Activated T-cell treated with anti-CD3 and anti-CD28 coated beads, Interleukin-2, amount 50 U/mL, for 24 hours (primary cell): ENCODE results near the gene KDM4D.
A peak's percentile ranks its signal among the peaks of the same experiment; 100 is the strongest.
"Not testable (repeated sequence)": the region's sequence is repeated elsewhere in the genome, so short reads cannot be mapped to it uniquely, and the experiment has no call there.

Source experiments
- DNase-seq: peaks from one replicate; pipeline ENCODE4 v3.0.0-alpha.2; 2020
- H3K27ac Mint-ChIP-seq: 2 replicates; pipeline ENCODE4 v1.8.0; 2020; ENCODE audit warnings: mild to moderate bottlenecking, mixed read lengths
- H3K27me3 Mint-ChIP-seq: 2 replicates; pipeline ENCODE4 v1.8.0; 2020; ENCODE audit warnings: mixed read lengths
- H3K36me3 Mint-ChIP-seq: 2 replicates; pipeline ENCODE4 v1.8.0; 2020; ENCODE audit warnings: low read depth, mixed read lengths
- H3K4me1 Mint-ChIP-seq: 2 replicates; pipeline ENCODE4 v1.8.0; 2020; ENCODE audit warnings: low read depth, mixed read lengths
- H3K4me3 Mint-ChIP-seq: 2 replicates; pipeline ENCODE4 v1.8.0; 2020; ENCODE audit warnings: mild to moderate bottlenecking, moderate library complexity, mixed read lengths
- H3K9me3 Mint-ChIP-seq: 2 replicates; pipeline ENCODE4 v1.8.0; 2020; ENCODE audit warnings: mixed read lengths

Gene KDM4D

DNA sequence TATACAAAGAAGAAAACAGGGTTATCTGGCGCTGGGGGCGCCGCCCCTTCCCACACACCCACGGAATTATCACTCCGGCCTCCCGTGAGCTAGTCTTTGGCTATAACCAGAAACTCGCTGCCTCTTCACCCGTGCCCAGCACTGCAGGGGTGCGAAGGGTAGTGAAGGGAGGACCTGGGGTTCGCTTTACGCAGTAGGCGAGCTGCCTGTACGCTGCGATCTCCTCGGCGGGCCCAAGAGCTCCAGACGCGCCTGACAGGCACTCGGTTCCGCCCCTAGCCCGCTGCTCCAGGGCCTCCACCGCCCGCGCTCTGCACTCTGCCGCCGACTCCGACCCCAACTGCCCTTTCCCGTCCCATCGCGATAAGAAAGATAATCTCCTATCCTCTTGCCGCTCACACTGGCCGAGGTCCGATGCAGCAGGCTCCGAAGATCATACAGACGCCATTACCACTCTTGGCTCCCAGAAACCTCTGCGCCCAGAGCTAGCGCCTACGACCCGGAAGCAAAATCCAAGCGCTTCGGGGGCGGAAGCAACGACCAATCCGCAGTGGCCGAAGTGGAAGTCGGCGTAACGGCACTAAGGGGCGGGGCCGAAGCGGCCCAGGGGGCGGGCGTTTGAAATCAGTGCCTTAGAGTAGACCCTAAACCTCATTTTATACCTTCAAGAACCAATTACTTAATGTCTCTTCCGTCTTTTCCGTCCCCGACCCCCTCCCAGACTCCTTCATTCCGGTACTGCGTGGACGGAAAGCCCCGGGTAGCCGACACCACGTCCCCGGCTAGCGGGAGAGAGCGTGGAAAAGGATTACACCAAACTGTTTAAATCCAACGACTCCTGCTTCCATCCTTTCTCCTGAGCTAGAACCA lies at the start of gene KDM4D, which contains the start of gene CWC15:
KDM4D (plus strand) TSS at position 611 of the 870 bp plus-strand sequence. CDS start 23,664 bp downstream, outside the sequence.
CWC15 (minus strand) TSS at position 458 of the 870 bp plus-strand sequence. CDS start 1,371 bp downstream, outside the sequence.
- H3K27me3 Mint-ChIP-seq, result no peaks in the 10 kb centered on the region
- peak within 1 kb of the TSS; percentile 94 for H3K27ac Mint-ChIP-seq
- DNase-seq, result peak; percentile 94
- peak within 1 kb of the TSS; percentile 92 for H3K4me3 Mint-ChIP-seq
- peaks cover 55% of the 10 kb centered on the region for H3K36me3 Mint-ChIP-seq
- peaks cover 35% of the 10 kb centered on the region for H3K4me1 Mint-ChIP-seq
- no peaks in the 10 kb centered on the region for H3K9me3 Mint-ChIP-seq

- Mint-ChIP-seq H3K9me3 (peaks cover 13% of the 10 kb centered on the region), H3K4me1 (peaks cover 43% of the 10 kb centered on the region), H3K27me3 (no peaks in the 10 kb centered on the region), H3K4me3 (no peak overlapping the region), H3K36me3 (peaks cover 10% of the 10 kb centered on the region), H3K27ac (peak overlapping the region; percentile 27)
- no peak for DNase-seq
These were observed 49.3 kb upstream of the KDM4D start for GRCh38 chr11:94924171-94924572.

GRCh38 chr11:94924612-94925011 lies 48.9 kb upstream of the KDM4D start:
- no peak for DNase-seq
- H3K27ac Mint-ChIP-seq, result peak overlapping the region; percentile 63
- H3K4me3 Mint-ChIP-seq, result peak overlapping the region; percentile 8
- H3K36me3 Mint-ChIP-seq, result peaks cover 10% of the 10 kb centered on the region
- no peaks in the 10 kb centered on the region for H3K27me3 Mint-ChIP-seq
- peaks cover 13% of the 10 kb centered on the region for H3K9me3 Mint-ChIP-seq
- H3K4me1 Mint-ChIP-seq, result peaks cover 43% of the 10 kb centered on the region

- no peak for DNase-seq
- Mint-ChIP-seq H3K27me3 (no peaks in the 10 kb centered on the region), H3K36me3 (peaks cover 10% of the 10 kb centered on the region), H3K9me3 (peaks cover 13% of the 10 kb centered on the region), H3K27ac (peak overlapping the region; percentile 49), H3K4me3 (no peak overlapping the region), H3K4me1 (peaks cover 40% of the 10 kb centered on the region)
These were observed 47.9 kb upstream of the KDM4D start for GRCh38 chr11:94925422-94926270.

- Mint-ChIP-seq H3K4me1 (peaks cover 40% of the 10 kb centered on the region), H3K27ac (no peak overlapping the region), H3K9me3 (peaks cover 13% of the 10 kb centered on the region), H3K4me3 (no peak overlapping the region), H3K27me3 (no peaks in the 10 kb centered on the region), H3K36me3 (peaks cover 10% of the 10 kb centered on the region)
- no peak for DNase-seq
These were observed 47.3 kb upstream of the KDM4D start for GRCh38 chr11:94926271-94926625.

DNA sequence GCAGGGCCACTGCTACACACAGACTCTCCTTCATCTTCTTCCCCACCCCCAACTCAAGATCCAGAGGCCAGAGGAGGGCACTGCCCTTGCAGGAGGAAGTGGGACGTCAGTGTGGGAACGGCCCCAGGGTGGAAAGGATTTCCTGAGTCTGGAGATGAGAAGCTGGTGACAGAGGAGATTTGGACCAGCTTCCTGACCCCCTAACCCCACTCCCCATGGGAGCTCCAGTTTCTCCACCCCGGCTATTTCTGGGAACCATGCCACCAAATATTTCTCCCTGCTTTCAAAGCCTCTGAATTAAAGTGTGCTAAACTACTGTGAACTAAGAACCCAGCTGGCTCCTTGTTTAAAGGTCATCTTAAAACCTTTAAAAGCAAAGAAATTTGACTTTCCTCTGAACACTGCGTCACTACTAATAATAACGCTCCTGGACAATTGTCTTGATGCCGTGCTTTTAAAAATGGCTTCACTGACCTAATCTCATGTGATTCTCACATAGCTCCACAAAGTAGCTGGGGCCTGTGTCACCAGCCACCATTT lies 46.7 kb upstream of the KDM4D start:
- Mint-ChIP-seq H3K4me1 (peaks cover 40% of the 10 kb centered on the region), H3K36me3 (peaks cover 10% of the 10 kb centered on the region), H3K4me3 (no peak overlapping the region), H3K27ac (no peak overlapping the region), H3K27me3 (no peaks in the 10 kb centered on the region), H3K9me3 (peaks cover 13% of the 10 kb centered on the region)
- DNase-seq, result no peak

DNA sequence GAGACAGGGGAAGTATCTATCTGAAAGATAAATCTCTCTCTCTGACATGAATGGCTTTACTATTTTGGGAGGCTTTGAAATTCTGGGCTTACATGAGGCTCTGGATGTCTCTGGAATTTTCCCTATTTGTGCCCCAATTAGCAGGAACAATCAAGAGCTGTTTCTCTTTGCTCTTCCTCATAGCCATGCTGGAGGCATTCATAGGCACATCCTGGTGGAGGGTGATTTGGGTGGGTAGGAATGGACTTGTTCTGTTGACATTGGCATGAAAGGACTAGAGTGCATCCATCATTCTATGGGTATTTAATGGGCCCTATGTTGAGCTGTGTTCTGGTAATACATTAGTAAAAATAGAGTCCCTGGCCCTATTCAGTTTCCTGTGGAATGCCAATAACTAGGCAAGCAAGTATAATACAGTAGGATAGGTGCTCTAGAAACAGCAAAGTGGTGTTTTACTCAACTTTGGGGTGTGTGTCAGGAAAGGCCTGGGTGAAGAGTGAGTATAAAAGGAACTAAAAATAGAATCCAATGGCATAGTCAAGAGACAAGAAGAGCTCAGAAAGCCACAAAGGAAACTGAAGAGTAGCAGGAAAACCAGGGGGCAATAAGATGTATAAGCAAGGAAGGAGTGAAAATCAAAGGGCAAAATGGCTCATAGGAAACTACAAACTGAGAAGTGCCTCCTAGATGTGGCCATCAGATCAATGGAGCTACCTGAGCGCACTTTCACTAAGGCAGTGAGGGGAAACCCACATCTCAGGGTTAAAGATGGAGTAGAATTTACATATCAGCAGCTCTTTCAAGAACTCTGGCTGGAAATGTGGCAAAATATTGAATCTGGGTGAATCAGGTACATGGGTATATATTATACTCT lies 45.2 kb upstream of the KDM4D start:
- Mint-ChIP-seq H3K4me3 (no peak overlapping the region), H3K27me3 (no peaks in the 10 kb centered on the region), H3K36me3 (peaks cover 10% of the 10 kb centered on the region), H3K9me3 (peaks cover 13% of the 10 kb centered on the region), H3K27ac (no peak overlapping the region), H3K4me1 (peaks cover 44% of the 10 kb centered on the region)
- DNase-seq, result no peak

DNA sequence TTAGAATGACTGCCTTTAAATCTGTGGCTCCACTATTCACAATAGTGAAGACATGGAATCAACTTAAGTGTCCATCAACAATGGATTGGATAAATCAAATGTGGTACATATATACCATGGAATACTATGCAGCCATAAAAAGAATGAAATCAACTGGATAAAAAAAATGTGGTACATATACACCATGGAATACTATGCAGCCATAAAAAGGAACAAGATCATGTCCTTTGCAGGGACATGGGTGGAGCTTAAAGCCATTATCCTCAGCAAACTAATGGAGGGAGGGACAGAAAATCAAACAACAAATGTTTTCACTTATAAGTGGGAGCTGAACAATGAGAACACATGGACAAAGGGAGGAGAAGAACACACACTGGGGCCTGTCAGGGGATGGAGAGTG lies 41.4 kb upstream of the KDM4D start:
- not testable (repeated sequence) for H3K27ac Mint-ChIP-seq, H3K36me3 Mint-ChIP-seq, H3K27me3 Mint-ChIP-seq, DNase-seq, H3K4me3 Mint-ChIP-seq, H3K9me3 Mint-ChIP-seq
- peaks cover 37% of the 10 kb centered on the region for H3K4me1 Mint-ChIP-seq

- Mint-ChIP-seq H3K9me3 (no peaks in the 10 kb centered on the region), H3K36me3 (no peaks in the 10 kb centered on the region), H3K27me3 (no peaks in the 10 kb centered on the region), H3K4me1 (peaks cover 36% of the 10 kb centered on the region), H3K4me3 (no peak overlapping the region), H3K27ac (no peak overlapping the region)
- DNase-seq, result no peak
These were observed 41.0 kb upstream of the KDM4D start for GRCh38 chr11:94932503-94932902.

DNA sequence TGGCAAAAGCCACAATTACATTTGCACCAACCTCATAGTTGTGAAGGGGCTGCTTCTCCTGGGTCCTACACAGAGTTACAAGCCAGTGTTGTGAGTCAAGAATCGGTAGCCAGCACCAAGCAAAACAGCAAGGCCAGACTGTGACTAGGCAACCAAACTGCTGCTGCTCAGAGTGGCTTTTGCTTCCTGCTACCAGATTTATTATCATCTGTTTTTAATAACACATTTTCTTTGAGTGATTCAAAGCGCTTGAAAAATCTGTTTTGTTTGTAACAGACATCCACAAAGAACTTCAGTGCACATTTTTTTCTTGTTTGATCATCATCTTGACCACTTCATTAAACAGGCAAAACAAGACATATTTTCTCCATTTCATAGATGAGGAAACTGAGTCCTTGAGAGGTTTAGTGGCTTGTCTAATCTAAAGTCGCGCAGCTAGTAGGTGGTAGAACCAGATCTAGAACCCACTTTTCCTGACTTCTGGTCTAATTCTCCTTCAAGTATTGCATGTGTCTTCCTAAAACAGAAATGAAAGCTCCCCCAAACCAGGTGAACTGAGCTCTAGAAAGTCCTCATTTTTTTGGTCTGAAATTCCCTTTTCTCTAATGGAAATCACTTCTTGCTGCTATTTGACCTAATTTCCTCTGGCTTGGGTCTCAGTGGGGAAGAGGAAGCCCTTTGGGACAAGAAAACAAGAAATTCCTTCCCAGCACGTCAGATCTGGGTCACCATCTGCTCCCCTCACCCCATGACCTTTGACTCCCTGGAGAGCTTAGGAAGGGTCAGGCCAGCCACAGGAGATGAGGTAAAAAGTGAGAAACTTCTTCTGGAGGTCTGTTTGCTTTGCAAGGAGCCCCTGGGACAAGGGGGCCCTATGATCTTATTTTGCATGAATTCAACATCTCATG lies 40.0 kb upstream of the KDM4D start:
- Mint-ChIP-seq H3K36me3 (no peaks in the 10 kb centered on the region), H3K9me3 (no peaks in the 10 kb centered on the region), H3K4me1 (peaks cover 31% of the 10 kb centered on the region), H3K27me3 (no peaks in the 10 kb centered on the region), H3K4me3 (no peak overlapping the region), H3K27ac (no peak overlapping the region)
- no peak for DNase-seq

- H3K27ac Mint-ChIP-seq, result no peak overlapping the region
- no peak overlapping the region for H3K4me3 Mint-ChIP-seq
- no peaks in the 10 kb centered on the region for H3K36me3 Mint-ChIP-seq
- no peaks in the 10 kb centered on the region for H3K27me3 Mint-ChIP-seq
- H3K9me3 Mint-ChIP-seq, result no peaks in the 10 kb centered on the region
- peaks cover 29% of the 10 kb centered on the region for H3K4me1 Mint-ChIP-seq
- DNase-seq, result no peak
These were observed 39.1 kb upstream of the KDM4D start for GRCh38 chr11:94934362-94934761.

DNA sequence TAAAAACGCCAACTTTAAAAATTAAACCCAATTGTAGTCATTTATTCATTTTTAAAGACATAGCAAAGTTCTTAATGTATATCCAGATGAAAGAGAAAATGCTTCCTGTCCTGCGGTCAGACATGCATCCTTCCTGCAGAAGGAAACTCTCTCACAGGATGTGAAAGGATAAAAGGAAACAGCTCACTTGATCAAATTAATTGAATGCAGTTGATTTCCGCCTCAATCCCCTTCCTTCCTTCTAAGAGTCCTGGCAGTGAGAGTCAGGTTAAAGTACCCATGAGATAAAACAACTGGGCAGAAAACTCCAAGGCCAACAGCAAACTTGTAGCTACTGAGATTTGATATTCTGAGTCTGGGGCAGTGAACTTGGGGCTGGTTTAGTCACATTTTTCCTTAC lies 38.7 kb upstream of the KDM4D start:
- H3K27me3 Mint-ChIP-seq, result no peaks in the 10 kb centered on the region
- H3K4me3 Mint-ChIP-seq, result no peak overlapping the region
- peaks cover 29% of the 10 kb centered on the region for H3K4me1 Mint-ChIP-seq
- no peaks in the 10 kb centered on the region for H3K9me3 Mint-ChIP-seq
- DNase-seq, result no peak
- H3K27ac Mint-ChIP-seq, result no peak overlapping the region
- H3K36me3 Mint-ChIP-seq, result no peaks in the 10 kb centered on the region
